IPS DF 6.9 (cell line): ENCODE measurements around the gene AADAC.

Source experiments
- DNase-seq: peaks from one replicate; pipeline ENCODE4 v3.0.0-alpha.2; 2013; ENCODE audit warnings: low read depth, low spot score
- H3K27ac ChIP-seq: one replicate; pipeline ENCODE4 v1.5.1; 2013; ENCODE audit warnings: low read length, control low read depth
- H3K27me3 ChIP-seq: 2 replicates; pipeline ENCODE4 v1.6.1; 2013; ENCODE audit warnings: mild to moderate bottlenecking, low read length; ENCODE audit not compliant: control insufficient read depth, insufficient read depth
- H3K36me3 ChIP-seq: 2 replicates; pipeline ENCODE4 v1.6.1; 2013; ENCODE audit warnings: low read length; ENCODE audit not compliant: control insufficient read depth, insufficient read depth
- H3K4me1 ChIP-seq: 2 replicates; pipeline ENCODE4 v1.6.1; 2013; ENCODE audit warnings: low read length; ENCODE audit not compliant: control insufficient read depth, insufficient read depth
- H3K4me3 ChIP-seq: 2 replicates; pipeline ENCODE4 v1.5.1; 2013; ENCODE audit warnings: mild to moderate bottlenecking, low read length
- H3K9me3 ChIP-seq: 2 replicates; pipeline ENCODE4 v1.6.1; 2013; ENCODE audit warnings: low read length, inconsistent platforms; ENCODE audit not compliant: control insufficient read depth, insufficient read depth
- WGBS: extraction: QIAGEN DNeasy Blood & Tissue Kit; methylation state at CpG from one replicate; pipeline ENCODE4 v1.1.7; 2013; ENCODE audit warnings: mixed read lengths, missing lambda C conversion rate; ENCODE audit not compliant: insufficient read length, insufficient coverage; 5-methylcytosine and 5-hydroxymethylcytosine counted together

Gene AADAC

DNA sequence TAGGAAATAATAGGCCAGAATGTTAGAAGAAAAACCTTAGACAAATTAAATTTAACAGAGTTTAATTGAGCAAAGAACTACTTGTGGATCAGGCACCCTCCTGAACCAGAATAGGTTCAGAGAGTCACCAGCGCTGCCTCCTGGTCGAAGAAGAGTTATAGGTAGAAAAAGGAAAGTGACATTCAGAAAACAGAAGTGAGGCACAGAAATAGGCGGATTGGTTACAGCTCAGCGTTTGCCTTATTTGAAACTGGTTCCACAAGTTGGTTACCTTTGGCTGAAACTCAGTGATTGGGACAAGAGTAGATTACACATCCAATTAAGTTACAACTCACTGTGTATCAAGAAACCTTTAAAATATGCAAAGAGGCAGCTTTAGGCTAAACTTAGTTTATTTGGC, 4.4 kb downstream of the AADAC start:
- Histone ChIP-seq H3K36me3 (no peaks in the 10 kb centered on the region), H3K27ac (no peak overlapping the region), H3K4me3 (no peak overlapping the region), H3K27me3 (no peaks in the 10 kb centered on the region), H3K9me3 (no peaks in the 10 kb centered on the region), H3K4me1 (no peaks in the 10 kb centered on the region)
- WGBS = no CpG with 5 or more reads among the region's 4 CpGs
- no peak for DNase-seq

- no CpG with 5 or more reads among the region's 4 CpGs for WGBS
- H3K27me3 ChIP-seq = no peaks in the 10 kb centered on the region
- no peak overlapping the region for H3K27ac ChIP-seq
These were observed 6.0 kb downstream of the AADAC start for GRCh38 chr3:151819910-151820309.

GRCh38 chr3:151827816-151828215, 13.9 kb downstream of the AADAC start:
- no peak for DNase-seq
- WGBS = no CpG with 5 or more reads among the region's 3 CpGs
- H3K27me3 ChIP-seq = no peaks in the 10 kb centered on the region
- no peaks in the 10 kb centered on the region for H3K9me3 ChIP-seq
- no peak overlapping the region for H3K4me3 ChIP-seq
- no peaks in the 10 kb centered on the region for H3K4me1 ChIP-seq
- no peaks in the 10 kb centered on the region for H3K36me3 ChIP-seq
- H3K27ac ChIP-seq = no peak overlapping the region

More at GRCh38 chr3:151819910-151820309, 6.0 kb downstream of the AADAC start:
- DNase-seq = no peak
- Histone ChIP-seq H3K36me3 (no peaks in the 10 kb centered on the region), H3K9me3 (no peaks in the 10 kb centered on the region), H3K4me1 (no peaks in the 10 kb centered on the region), H3K4me3 (no peak overlapping the region)

DNA sequence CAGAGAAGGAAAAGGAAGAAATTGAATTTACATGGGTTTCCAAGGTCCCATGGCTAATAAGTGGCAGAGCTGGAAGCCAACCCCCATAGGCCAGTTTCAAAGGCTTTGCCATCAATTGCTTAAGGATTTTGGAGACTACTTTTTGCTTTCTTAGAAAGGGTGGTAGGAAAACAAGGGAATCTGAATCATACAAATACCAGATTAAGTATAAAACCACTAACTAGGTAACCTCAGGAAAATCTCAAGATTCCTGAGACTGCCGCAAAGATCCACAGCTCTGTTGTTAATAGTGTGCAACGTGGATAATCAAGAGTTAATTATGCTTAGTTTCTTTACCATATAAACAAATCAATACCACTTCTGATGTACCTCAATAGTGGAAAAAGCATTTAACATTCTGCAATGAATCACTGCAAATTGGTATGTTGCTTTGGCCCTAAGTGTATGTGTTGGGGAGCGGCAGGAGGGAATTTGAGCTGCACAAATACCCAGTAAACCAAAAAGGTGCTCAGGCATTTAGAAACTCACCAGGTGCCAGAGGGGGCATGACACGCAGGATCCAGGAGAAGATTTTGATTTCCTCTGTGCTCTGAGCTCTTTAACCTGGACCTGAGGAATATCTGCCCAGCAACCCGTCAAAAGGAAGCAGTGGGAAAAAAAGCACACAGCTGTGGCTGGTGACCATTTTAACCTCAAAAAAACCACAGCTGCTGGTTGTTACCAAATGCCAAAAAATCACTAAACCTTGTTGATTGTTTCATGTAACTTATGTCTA, 22.0 kb downstream of the AADAC start:
- Histone ChIP-seq H3K36me3 (no peaks in the 10 kb centered on the region), H3K27ac (no peak overlapping the region), H3K27me3 (no peaks in the 10 kb centered on the region), H3K9me3 (no peaks in the 10 kb centered on the region), H3K4me1 (no peaks in the 10 kb centered on the region), H3K4me3 (no peak overlapping the region)
- DNase-seq = no peak
- no CpG with 5 or more reads among the region's 5 CpGs for WGBS

DNA sequence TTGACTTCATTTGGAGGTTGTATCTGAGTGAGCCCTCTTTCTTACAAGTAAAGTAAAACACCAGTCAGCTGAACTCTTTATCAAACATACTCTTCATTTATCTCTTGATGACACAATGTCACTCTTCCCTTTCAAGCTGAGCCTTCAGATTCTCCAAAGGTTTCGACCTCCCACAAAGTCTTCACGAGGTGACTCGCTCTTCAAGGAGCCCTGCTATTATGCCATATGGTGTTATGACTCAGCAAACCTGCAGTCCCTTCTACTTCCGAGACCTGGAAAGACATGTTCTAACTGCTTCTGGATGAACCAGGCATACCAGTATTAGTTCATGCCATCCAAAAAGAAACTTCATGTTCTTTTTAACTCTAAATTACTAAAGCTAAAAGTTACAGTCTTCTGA, 23.1 kb downstream of the AADAC start:
- Histone ChIP-seq H3K27ac (no peak overlapping the region), H3K27me3 (no peaks in the 10 kb centered on the region), H3K4me3 (no peak overlapping the region), H3K9me3 (no peaks in the 10 kb centered on the region), H3K36me3 (no peaks in the 10 kb centered on the region), H3K4me1 (no peaks in the 10 kb centered on the region)
- DNase-seq = no peak
- no CpG with 5 or more reads among the region's 4 CpGs for WGBS

GRCh38 chr3:151838574-151839312, 24.8 kb downstream of the AADAC start:
- Histone ChIP-seq H3K4me3 (no peak overlapping the region), H3K4me1 (no peaks in the 10 kb centered on the region), H3K36me3 (no peaks in the 10 kb centered on the region), H3K27ac (no peak overlapping the region), H3K9me3 (no peaks in the 10 kb centered on the region), H3K27me3 (no peaks in the 10 kb centered on the region)
- peak; percentile 55 for DNase-seq
- no CpG with 5 or more reads among the region's 19 CpGs for WGBS

GRCh38 chr3:151839313-151839631, 25.4 kb downstream of the AADAC start:
- Histone ChIP-seq H3K27ac (no peak overlapping the region), H3K36me3 (no peaks in the 10 kb centered on the region), H3K4me3 (no peak overlapping the region), H3K9me3 (no peaks in the 10 kb centered on the region), H3K4me1 (no peaks in the 10 kb centered on the region), H3K27me3 (no peaks in the 10 kb centered on the region)
- no peak for DNase-seq
- WGBS = no CpG with 5 or more reads among the region's 1 CpG

DNA sequence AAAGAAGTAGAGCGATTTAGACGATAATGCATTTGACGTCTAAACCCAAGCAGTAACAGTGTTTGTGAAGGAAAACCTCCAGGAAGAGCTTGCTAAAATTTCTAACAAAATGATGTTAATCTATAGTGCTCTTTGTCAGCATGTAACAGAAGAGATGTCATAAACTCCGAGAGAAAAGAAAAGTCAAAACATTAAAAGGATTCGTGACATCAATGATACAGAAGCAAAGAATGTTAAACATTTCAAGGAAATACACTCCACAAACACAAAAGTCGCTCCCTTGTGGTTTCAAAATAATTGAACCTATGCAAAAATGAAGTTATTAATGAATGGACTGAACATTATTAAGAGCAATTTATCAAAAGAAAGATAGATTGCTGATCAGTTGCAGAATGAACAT, 27.9 kb downstream of the AADAC start:
- no CpG with 5 or more reads among the region's 6 CpGs for WGBS
- no peaks in the 10 kb centered on the region for H3K4me1 ChIP-seq
- H3K27me3 ChIP-seq = no peaks in the 10 kb centered on the region
- H3K9me3 ChIP-seq = no peaks in the 10 kb centered on the region
- DNase-seq = no peak
- H3K4me3 ChIP-seq = no peak overlapping the region
- no peaks in the 10 kb centered on the region for H3K36me3 ChIP-seq
- H3K27ac ChIP-seq = no peak overlapping the region

DNA sequence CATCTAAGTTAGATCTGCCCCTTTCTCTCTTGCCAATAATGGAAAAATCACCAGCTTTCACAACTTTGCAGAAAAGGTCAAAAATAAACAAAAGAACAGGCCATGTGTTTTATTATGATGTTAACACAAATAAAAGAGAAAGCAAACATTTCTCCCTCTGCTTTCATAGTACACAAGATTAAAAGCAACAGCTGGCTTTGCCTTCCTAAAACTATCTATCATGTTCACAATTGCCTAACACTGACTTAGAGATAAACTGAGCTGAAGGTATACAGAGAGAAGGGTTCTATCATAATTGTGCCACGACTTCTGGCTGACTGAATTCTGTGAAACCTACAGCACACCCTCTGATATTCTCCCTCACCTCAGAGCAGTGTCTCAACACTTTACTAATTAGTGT, 29.4 kb downstream of the AADAC start:
- H3K9me3 ChIP-seq = no peaks in the 10 kb centered on the region
- no peak for DNase-seq
- H3K4me1 ChIP-seq = no peaks in the 10 kb centered on the region
- no peaks in the 10 kb centered on the region for H3K36me3 ChIP-seq
- no CpG with 5 or more reads among the region's 1 CpG for WGBS
- no peak overlapping the region for H3K4me3 ChIP-seq
- H3K27ac ChIP-seq = no peak overlapping the region
- H3K27me3 ChIP-seq = no peaks in the 10 kb centered on the region

GRCh38 chr3:151845306-151845905, 31.5 kb downstream of the AADAC start:
- no peak for DNase-seq
- Histone ChIP-seq H3K36me3 (no peaks in the 10 kb centered on the region), H3K9me3 (no peaks in the 10 kb centered on the region), H3K4me3 (no peak overlapping the region), H3K4me1 (no peaks in the 10 kb centered on the region), H3K27ac (no peak overlapping the region), H3K27me3 (no peaks in the 10 kb centered on the region)
- no CpG with 5 or more reads among the region's 3 CpGs for WGBS
